GM12891 (cell line): Measurements from ENCODE around the gene CA12.

ENCODE experiments used
- PAX5 ChIP-seq: IDR thresholded peaks from 2 replicates; pipeline ENCODE4 v1.6.1; 2011; ENCODE audit warnings: low read length, moderate library complexity, mild to moderate bottlenecking; ENCODE audit not compliant: insufficient read depth, severe bottlenecking
- POLR2A ChIP-seq: IDR thresholded peaks from 2 replicates; pipeline ENCODE4 v1.6.1; 2011; ENCODE audit warnings: low read depth, low read length, control low read depth
- POLR2AphosphoS5 ChIP-seq: IDR thresholded peaks from 2 replicates; pipeline ENCODE4 v1.6.1; 2011; ENCODE audit warnings: low read depth, low read length, control low read depth
- POU2F2 ChIP-seq: IDR thresholded peaks from 2 replicates; pipeline ENCODE4 v1.6.1; 2011; ENCODE audit warnings: low read depth, mild to moderate bottlenecking, control low read depth, low read length, moderate library complexity
- SPI1 ChIP-seq: IDR thresholded peaks from 2 replicates; pipeline ENCODE4 v1.6.1; 2011; ENCODE audit warnings: low read depth, low read length, control low read depth
- TAF1 ChIP-seq: IDR thresholded peaks from 2 replicates; pipeline ENCODE4 v1.6.1; 2011; ENCODE audit warnings: low read depth, low read length, control low read depth

DNA sequence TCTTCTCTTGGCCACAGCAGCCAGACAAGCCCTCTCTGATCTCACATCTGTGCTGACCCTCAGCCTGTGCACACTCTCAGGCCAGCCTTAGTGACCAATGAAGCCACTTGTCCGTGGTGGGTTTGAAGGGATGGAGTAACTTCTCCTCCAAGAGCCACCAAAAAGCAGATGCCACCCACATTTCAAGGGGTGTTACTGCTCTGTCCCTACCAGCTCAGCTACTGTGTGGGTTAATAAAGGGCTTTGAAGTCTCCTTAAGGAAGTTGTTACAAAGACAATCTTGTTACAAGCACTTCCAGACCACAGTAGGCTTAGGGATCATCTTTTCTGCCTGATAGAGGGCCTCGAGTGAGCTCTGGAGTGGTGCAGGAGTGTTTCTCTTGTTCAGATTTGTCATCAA, 3.3 kb upstream of the CA12 start:
- TF ChIP-seq POLR2AphosphoS5 (no peak), POLR2A (no peak), TAF1 (no peak), SPI1 (no peak), PAX5 (no peak), POU2F2 (no peak)
